ENCODE measurements around the gene PAPOLB. TPM values are rescaled to one million over a fixed set of nuclear protein-coding genes. Genes with fewer than 3 reads are reported as not detected.

The PAPOLB gene
- total and polyA plus RNA-seq, 2 of the 8 experiments (the other 6 are each of a cell fraction or from before 2014, with no cell fraction given): 0.02 to 0.15 TPM

DNA sequence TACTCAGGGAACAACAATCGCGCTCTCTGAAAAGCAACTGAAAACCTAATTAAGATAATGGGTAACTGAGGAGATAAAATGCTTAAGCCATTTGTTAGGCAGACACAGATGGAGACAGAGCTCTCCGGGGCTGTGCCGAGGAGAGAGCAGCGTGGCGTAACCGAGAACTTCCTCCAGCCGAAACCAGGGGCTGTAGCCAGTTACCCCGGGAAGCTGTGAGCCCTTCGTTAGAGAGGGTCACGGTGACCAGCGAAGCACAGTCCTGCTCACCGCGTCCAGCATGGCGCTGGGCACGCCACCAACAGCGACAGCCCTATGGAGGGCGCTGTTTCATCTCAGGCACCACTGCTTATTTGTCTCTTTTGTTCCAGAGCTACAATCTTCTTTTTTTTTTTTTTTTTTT, 16.1 kb downstream of the PAPOLB start:
- Histone ChIP-seq H2AK5ac (ENCODE audit: low read depth, low read length) (no peak overlapping the region), H3K23ac (ENCODE audit: insufficient read length) (no peak overlapping the region), H3K9me3 (ENCODE audit: insufficient read depth in 2 of 2, low read depth in 1 of 2, low read length in 1 of 2) (no peaks in the 10 kb centered on the region), H3K23me2 (ENCODE audit: low read depth, low read length) (no peaks in the 10 kb centered on the region), H3K4me2 (ENCODE audit: insufficient read depth in 1 of 2, low read depth in 2 of 2, low read length in 2 of 2) (no peak overlapping the region), H3K79me1 (ENCODE audit: low read depth, low read length) (no peaks in the 10 kb centered on the region), H3K27ac (ENCODE audit: low read depth, low read length) (no peak overlapping the region), H2BK15ac (ENCODE audit: low read length) (no peak overlapping the region), H4K20me1 (replicated peaks in 1 of 2; ENCODE audit: control insufficient read depth in 1 of 2, insufficient read depth in 2 of 2, low read length in 2 of 2) (no peaks in the 10 kb centered on the region), H2AFZ (ENCODE audit: low read length) (no peak overlapping the region; the same call in 1 of the 2 replicates), H3K27me3 (replicated peaks in 1 of 4; ENCODE audit: control insufficient read depth in 3 of 4, extremely low read depth in 1 of 4, insufficient read depth in 3 of 4, low read length in 3 of 4) (no peaks in the 10 kb centered on the region), H3K56ac (replicated peaks; ENCODE audit: insufficient read length, low read depth, low read length) (no peak overlapping the region), H3K4me1 (replicated peaks in 1 of 4; ENCODE audit: control insufficient read depth in 3 of 4, insufficient read depth in 4 of 4, low read length in 3 of 4) (no peaks in the 10 kb centered on the region), H4K91ac (replicated peaks; ENCODE audit: insufficient read length, low read length) (no peak overlapping the region), H3K79me2 (ENCODE audit: control insufficient read depth in 1 of 2, insufficient read depth in 2 of 2, low read length in 2 of 2) (no peaks in the 10 kb centered on the region), H4K8ac (ENCODE audit: extremely low read depth, insufficient read depth, low read length) (peak overlapping the region; percentile 14; the same call in 1 of the 2 replicates), H3K4ac (replicated peaks; ENCODE audit: insufficient read length, low read depth, low read length) (no peak overlapping the region), H2BK20ac (ENCODE audit: low read length) (no peak overlapping the region), H3K4me3 (ENCODE audit: extremely low read depth in 1 of 4, insufficient read depth in 2 of 4, low read depth in 3 of 4, low read length in 4 of 4) (peak overlapping the region in 1 of 4 experiments; percentile 7; a peak in 2 of 8 replicates), H3K14ac (ENCODE audit: insufficient read length) (no peak overlapping the region), H2BK5ac (ENCODE audit: low read depth, low read length) (no peak overlapping the region), H3K18ac (ENCODE audit: extremely low read depth, low read length) (no peak overlapping the region), H3K36me3 (ENCODE audit: control insufficient read depth in 2 of 4, insufficient read depth in 4 of 4, low read length in 3 of 4) (no peaks in the 10 kb centered on the region), H2BK12ac (ENCODE audit: low read depth, low read length) (no peak overlapping the region), H4K5ac (ENCODE audit: insufficient read length, low read depth, low read length) (no peak overlapping the region), H2BK120ac (replicated peaks; ENCODE audit: low read depth, low read length) (no peak overlapping the region), H3K9ac (replicated peaks in 1 of 4; ENCODE audit: extremely low read depth in 1 of 4, low read depth in 3 of 4, low read length in 3 of 4) (no peak overlapping the region; a peak in 1 of 7 replicates)
- WGBS, 2 experiments (ENCODE audit: extremely low coverage in 1 of 2, insufficient coverage in 1 of 2, insufficient read length in 1 of 2, insufficient replicate concordance in 2 of 2, low coverage in 1 of 2, low lambda C conversion rate in 2 of 2, missing lambda C conversion rate in 1 of 2): 60% methylated on average over 18 of the region's 18 CpGs; no CpG with 5 or more reads in 1 of the 2 experiments
- FAIRE-seq (no peak), DNase-seq (ENCODE audit: low read depth in 1 of 2, low spot score in 2 of 2) (peak; percentile 67 to 71)
- ChIA-PET CTCF (ENCODE audit: partially characterized antibody) (interaction anchor here (0.6 to 5.8 kb wide), 13 partner anchors 9 to 361 kb away, joined by 3 to 51 read pairs (median 5); partner anchors contain the start of gene RADIL), POLR2A (ENCODE audit: partially characterized antibody) (interaction anchor here (0.6 to 0.8 kb wide), 3 partner anchors 32 to 224 kb away, joined by 3 to 4 read pairs (median 3); no protein-coding TSS in a partner anchor)
- TF ChIP-seq, protein P1, sequence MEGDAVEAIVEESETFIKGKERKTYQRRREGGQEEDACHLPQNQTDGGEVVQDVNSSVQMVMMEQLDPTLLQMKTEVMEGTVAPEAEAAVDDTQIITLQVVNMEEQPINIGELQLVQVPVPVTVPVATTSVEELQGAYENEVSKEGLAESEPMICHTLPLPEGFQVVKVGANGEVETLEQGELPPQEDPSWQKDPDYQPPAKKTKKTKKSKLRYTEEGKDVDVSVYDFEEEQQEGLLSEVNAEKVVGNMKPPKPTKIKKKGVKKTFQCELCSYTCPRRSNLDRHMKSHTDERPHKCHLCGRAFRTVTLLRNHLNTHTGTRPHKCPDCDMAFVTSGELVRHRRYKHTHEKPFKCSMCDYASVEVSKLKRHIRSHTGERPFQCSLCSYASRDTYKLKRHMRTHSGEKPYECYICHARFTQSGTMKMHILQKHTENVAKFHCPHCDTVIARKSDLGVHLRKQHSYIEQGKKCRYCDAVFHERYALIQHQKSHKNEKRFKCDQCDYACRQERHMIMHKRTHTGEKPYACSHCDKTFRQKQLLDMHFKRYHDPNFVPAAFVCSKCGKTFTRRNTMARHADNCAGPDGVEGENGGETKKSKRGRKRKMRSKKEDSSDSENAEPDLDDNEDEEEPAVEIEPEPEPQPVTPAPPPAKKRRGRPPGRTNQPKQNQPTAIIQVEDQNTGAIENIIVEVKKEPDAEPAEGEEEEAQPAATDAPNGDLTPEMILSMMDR (IDR thresholded peaks at IDR 0.05; ENCODE audit: control extremely low read depth in 1 of 3, insufficient read depth in 1 of 3, low read depth in 1 of 3, low read length in 3 of 3): peak; percentile 75 to 89 (median 84)
- TF ChIP-seq CREB1 (IDR thresholded peaks at IDR 0.05): peak; percentile 46
- TF ChIP-seq RAD21 (IDR thresholded peaks at IDR 0.05 in 1 of 2, conservative IDR thresholded peaks at IDR 0.05 in 1 of 2; ENCODE audit: low read depth in 2 of 2, low read length in 2 of 2): peak; percentile 53 to 60
- TF ChIP-seq CTBP2 (IDR thresholded peaks at IDR 0.05; ENCODE audit: borderline replicate concordance, insufficient read depth, insufficient read length, low read length): no peak
- TF ChIP-seq TBP (IDR thresholded peaks at IDR 0.05; ENCODE audit: low read depth, low read length): 0 out of 2 replicates have a peak, but pooled peaks have one; percentile 31
- TF ChIP-seq, protein P2, sequence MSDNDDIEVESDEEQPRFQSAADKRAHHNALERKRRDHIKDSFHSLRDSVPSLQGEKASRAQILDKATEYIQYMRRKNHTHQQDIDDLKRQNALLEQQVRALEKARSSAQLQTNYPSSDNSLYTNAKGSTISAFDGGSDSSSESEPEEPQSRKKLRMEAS (IDR thresholded peaks at IDR 0.05): peak; percentile 59; the same call in 1 of the 2 replicates
- no peak for TF ChIP-seq ASH2L (IDR thresholded peaks at IDR 0.05; ENCODE audit: low read length)
- TF ChIP-seq YY1 (IDR thresholded peaks at IDR 0.05; ENCODE audit: low read depth, low read length): peak; percentile 84
- no peak for TF ChIP-seq JUND (IDR thresholded peaks at IDR 0.05; ENCODE audit: low read length)

All from H1 (cell line).